Fibroblast of the aortic adventitia (primary cell): Measurements from ENCODE around the gene LSM10. TPM values are rescaled to one million over a fixed set of nuclear protein-coding genes. Genes with fewer than 3 reads are reported as not detected.
A peak's percentile ranks its signal among the peaks of the same experiment; 100 is the strongest.

ENCODE experiments used
- DNase-seq: peaks from one replicate; pipeline ENCODE4 v3.0.0-alpha.2; 2010; ENCODE audit warnings: low read depth
- H3K4me3 ChIP-seq: 2 replicates; pipeline ENCODE4 v1.5.1; 2011; ENCODE audit warnings: low read depth, mild to moderate bottlenecking, control low read depth, low read length, moderate library complexity
- CTCF ChIP-seq: IDR thresholded peaks from 2 replicates; pipeline ENCODE4 v1.5.1; 2011; ENCODE audit warnings: mild to moderate bottlenecking, low read length, control low read depth, inconsistent platforms; ENCODE audit not compliant: insufficient read depth
- total RNA-seq: library from RNA; depleted of rRNA; stranded (reverse); fragments of >200 nt; gene quantifications from 2 replicates; pipeline ENCODE4 v1.2.3, GENCODE V29; 2012; ENCODE audit warnings: low replicate concordance

The LSM10 gene
- total RNA-seq, 1 donor: 9.5 TPM

- TF ChIP-seq CTCF: peak; percentile 96
- DNase-seq: peak; percentile 85
- H3K4me3 ChIP-seq: peak overlapping the region; percentile 22
Measured at GRCh38 chr1:36420836-36421317, 23.2 kb upstream of the LSM10 start.

- DNase-seq: peak; percentile 82
- no peak for TF ChIP-seq CTCF
Measured at GRCh38 chr1:36420409-36420808, 22.7 kb upstream of the LSM10 start.

GRCh38 chr1:36419569-36419968 lies 21.9 kb upstream of the LSM10 start:
- DNase-seq: peak; percentile 68
- no peak for TF ChIP-seq CTCF
- no peak overlapping the region for H3K4me3 ChIP-seq

More at GRCh38 chr1:36420409-36420808, 22.7 kb upstream of the LSM10 start:
- H3K4me3 ChIP-seq: peak overlapping the region; percentile 22

GRCh38 chr1:36419140-36419539 lies 21.4 kb upstream of the LSM10 start:
- no peak for DNase-seq
- no peak for TF ChIP-seq CTCF
- no peak overlapping the region for H3K4me3 ChIP-seq

- H3K4me3 ChIP-seq: no peak overlapping the region
- DNase-seq: no peak
- TF ChIP-seq CTCF: no peak
Measured at GRCh38 chr1:36417931-36418330, 20.2 kb upstream of the LSM10 start.

- H3K4me3 ChIP-seq: no peak overlapping the region
- DNase-seq: no peak
- no peak for TF ChIP-seq CTCF
Measured at GRCh38 chr1:36415661-36416326, 18.1 kb upstream of the LSM10 start.

GRCh38 chr1:36414384-36414783 lies 16.7 kb upstream of the LSM10 start:
- no peak for TF ChIP-seq CTCF
- no peak for DNase-seq
- no peak overlapping the region for H3K4me3 ChIP-seq
